GM10248 (cell line): ENCODE results near the gene ACTL6B.

Source experiments
- CTCF ChIA-PET: fragments of 300-600 bp; sonication (Branson Sonifier 250); formaldehyde crosslinking; extraction: SDS; loops from one replicate; lab custom pipeline; 2021; ENCODE audit warnings: antibody characterized with exemption; lab: Yijun Ruan, JAX
- POLR2A ChIA-PET: fragments of 350-650 bp; sonication (Branson Sonifier 250); formaldehyde crosslinking; extraction: SDS; loops from one replicate; lab custom pipeline; 2020; ENCODE audit warnings: antibody characterized with exemption; lab: Yijun Ruan, JAX
- DNase-seq: peaks from one replicate; pipeline ENCODE4 v3.0.0; 2012; ENCODE audit errors: extremely low spot score
- CTCF ChIP-seq: IDR thresholded peaks from 2 replicates; pipeline ENCODE4 v1.5.1; 2012; ENCODE audit warnings: mild to moderate bottlenecking, low read depth; ENCODE audit errors: extremely low read depth, missing control alignments, control extremely low read depth

Gene ACTL6B

GRCh38 chr7:100627238-100627549, 29.1 kb downstream of the ACTL6B start:
- DNase-seq: no peak
- CTCF ChIA-PET: interaction anchor here (2.2 kb wide), 1 partner anchor 78 kb away, joined by 10 read pairs; the partner anchor contains the start of gene POP7
- TF ChIP-seq CTCF: no peak
- POLR2A ChIA-PET: no interaction called here

GRCh38 chr7:100626530-100627237, 29.6 kb downstream of the ACTL6B start:
- ChIA-PET POLR2A (no interaction called here), CTCF (interaction anchor here (1.1 to 2.7 kb wide), 7 partner anchors 8 to 157 kb away, joined by 3 to 10 read pairs (median 4); partner anchors contain the start of gene POP7)
- peak; percentile 97 for DNase-seq
- TF ChIP-seq CTCF: no peak

GRCh38 chr7:100626055-100626454, 30.2 kb downstream of the ACTL6B start:
- CTCF ChIA-PET: interaction anchor here (1.1 to 2.7 kb wide), 7 partner anchors 8 to 156 kb away, joined by 3 to 10 read pairs (median 4); partner anchors contain the start of gene POP7
- DNase-seq: no peak
- TF ChIP-seq CTCF: no peak
- POLR2A ChIA-PET: interaction anchor here (0.8 kb wide), 1 partner anchor 151 kb away, joined by 5 read pairs; no protein-coding TSS in a partner anchor

GRCh38 chr7:100623951-100624824, 32.1 kb downstream of the ACTL6B start:
- no peak for TF ChIP-seq CTCF
- ChIA-PET CTCF (interaction anchor here (2.7 kb wide), 1 partner anchor 10 kb away, joined by 8 read pairs; no protein-coding TSS in a partner anchor), POLR2A (no interaction called here)
- DNase-seq: no peak

- DNase-seq: no peak
- ChIA-PET CTCF (interaction anchor here (1.2 kb wide), 1 partner anchor 11 kb away, joined by 3 read pairs; no protein-coding TSS in a partner anchor), POLR2A (no interaction called here)
- TF ChIP-seq CTCF: no peak
Observed at GRCh38 chr7:100621554-100621953, 34.7 kb downstream of the ACTL6B start.

GRCh38 chr7:100620804-100621203, 35.4 kb downstream of the ACTL6B start:
- POLR2A ChIA-PET: no interaction called here
- CTCF ChIA-PET: interaction anchor here (0.7 to 1.7 kb wide), 2 partner anchors 14 kb away, joined by 3 to 9 read pairs; no protein-coding TSS in a partner anchor
- DNase-seq: no peak
- no peak for TF ChIP-seq CTCF
